Measurements from ENCODE around the gene SPIN2B. TPM values are rescaled to one million over a fixed set of nuclear protein-coding genes. Genes with fewer than 3 reads are reported as not detected.
"Not testable (repeated sequence)": the region's sequence is repeated elsewhere in the genome, so short reads cannot be mapped to it uniquely, and the experiment has no call there.

SPIN2B gene
- total RNA-seq, 1 donor from 2014 or later = 20.1 TPM

- Mint-ChIP-seq H3K4me3 (ENCODE audit: unreplicated experiment) (peak overlapping the region; percentile 85), H3K4me1 (ENCODE audit: low read depth, unreplicated experiment) (no peaks in the 10 kb centered on the region), H3K27ac (ENCODE audit: unreplicated experiment) (peak overlapping the region; percentile 48), H3K36me3 (ENCODE audit: unreplicated experiment) (peaks cover 4% of the 10 kb centered on the region), H3K27me3 (ENCODE audit: unreplicated experiment) (no peaks in the 10 kb centered on the region), H3K9me3 (ENCODE audit: unreplicated experiment) (peaks cover 4% of the 10 kb centered on the region)
- no peak for DNase-seq
- TF ChIP-seq CTCF (IDR thresholded peaks at IDR 0.05; ENCODE audit: partially characterized antibody, unreplicated experiment) = no peak
These were observed 16.2 kb upstream of the SPIN2B start for GRCh38 chrX:57137501-57137900.

- DNase-seq = peak; percentile 60
- Mint-ChIP-seq H3K27ac (ENCODE audit: unreplicated experiment) (peak within 1 kb of the TSS; percentile 48), H3K4me3 (ENCODE audit: unreplicated experiment) (peak within 1 kb of the TSS; percentile 85)
- H3K4me1 Mint-ChIP-seq (ENCODE audit: low read depth, unreplicated experiment); H3K9me3 Mint-ChIP-seq (ENCODE audit: unreplicated experiment); H3K36me3 Mint-ChIP-seq (ENCODE audit: unreplicated experiment); H3K27me3 Mint-ChIP-seq (ENCODE audit: unreplicated experiment): not testable (repeated sequence)
These were observed 15.7 kb upstream of the SPIN2B start, which contains the start of gene SPIN2A for GRCh38 chrX:57137073-57137472. Gene SPIN2A, minus strand, starts transcription at chrX:57137397. Its CDS starts 800 bp downstream, at chrX:57136597.

GRCh38 chrX:57136589-57136988, 15.2 kb upstream of the SPIN2B start:
- DNase-seq; H3K36me3 Mint-ChIP-seq (ENCODE audit: unreplicated experiment); H3K4me1 Mint-ChIP-seq (ENCODE audit: low read depth, unreplicated experiment); H3K9me3 Mint-ChIP-seq (ENCODE audit: unreplicated experiment); H3K27me3 Mint-ChIP-seq (ENCODE audit: unreplicated experiment); H3K27ac Mint-ChIP-seq (ENCODE audit: unreplicated experiment): not testable (repeated sequence)
- H3K4me3 Mint-ChIP-seq (ENCODE audit: unreplicated experiment) = peak overlapping the region; percentile 30

- no peak overlapping the region for H3K4me3 Mint-ChIP-seq (ENCODE audit: unreplicated experiment)
- TF ChIP-seq CTCF (IDR thresholded peaks at IDR 0.05; ENCODE audit: partially characterized antibody, unreplicated experiment) = no peak
- H3K9me3 Mint-ChIP-seq (ENCODE audit: unreplicated experiment) = peaks cover 4% of the 10 kb centered on the region
- peaks cover 4% of the 10 kb centered on the region for H3K36me3 Mint-ChIP-seq (ENCODE audit: unreplicated experiment)
- no peak overlapping the region for H3K27ac Mint-ChIP-seq (ENCODE audit: unreplicated experiment)
- no peak for DNase-seq
- H3K4me1 Mint-ChIP-seq (ENCODE audit: low read depth, unreplicated experiment) = no peaks in the 10 kb centered on the region
- no peaks in the 10 kb centered on the region for H3K27me3 Mint-ChIP-seq (ENCODE audit: unreplicated experiment)
These were observed 13.9 kb upstream of the SPIN2B start for GRCh38 chrX:57135287-57135686.

GRCh38 chrX:57134702-57135101, 13.4 kb upstream of the SPIN2B start:
- H3K27ac Mint-ChIP-seq (ENCODE audit: unreplicated experiment) = no peak overlapping the region
- TF ChIP-seq CTCF (IDR thresholded peaks at IDR 0.05; ENCODE audit: partially characterized antibody, unreplicated experiment) = no peak
- no peaks in the 10 kb centered on the region for H3K27me3 Mint-ChIP-seq (ENCODE audit: unreplicated experiment)
- H3K4me3 Mint-ChIP-seq (ENCODE audit: unreplicated experiment) = no peak overlapping the region
- DNase-seq = no peak
- H3K9me3 Mint-ChIP-seq (ENCODE audit: unreplicated experiment) = peaks cover 4% of the 10 kb centered on the region
- no peaks in the 10 kb centered on the region for H3K4me1 Mint-ChIP-seq (ENCODE audit: low read depth, unreplicated experiment)
- H3K36me3 Mint-ChIP-seq (ENCODE audit: unreplicated experiment) = peaks cover 4% of the 10 kb centered on the region

GRCh38 chrX:57133706-57134105, 12.4 kb upstream of the SPIN2B start:
- peaks cover 4% of the 10 kb centered on the region for H3K9me3 Mint-ChIP-seq (ENCODE audit: unreplicated experiment)
- H3K27me3 Mint-ChIP-seq (ENCODE audit: unreplicated experiment) = no peaks in the 10 kb centered on the region
- DNase-seq = no peak
- TF ChIP-seq CTCF (IDR thresholded peaks at IDR 0.05; ENCODE audit: partially characterized antibody, unreplicated experiment) = no peak
- H3K4me1 Mint-ChIP-seq (ENCODE audit: low read depth, unreplicated experiment) = no peaks in the 10 kb centered on the region
- peaks cover 4% of the 10 kb centered on the region for H3K36me3 Mint-ChIP-seq (ENCODE audit: unreplicated experiment)
- H3K27ac Mint-ChIP-seq (ENCODE audit: unreplicated experiment) = no peak overlapping the region
- no peak overlapping the region for H3K4me3 Mint-ChIP-seq (ENCODE audit: unreplicated experiment)

- not testable (repeated sequence) for DNase-seq; H3K27me3 Mint-ChIP-seq (ENCODE audit: unreplicated experiment); H3K36me3 Mint-ChIP-seq (ENCODE audit: unreplicated experiment); H3K9me3 Mint-ChIP-seq (ENCODE audit: unreplicated experiment); H3K27ac Mint-ChIP-seq (ENCODE audit: unreplicated experiment); H3K4me1 Mint-ChIP-seq (ENCODE audit: low read depth, unreplicated experiment); H3K4me3 Mint-ChIP-seq (ENCODE audit: unreplicated experiment)
These were observed 11.9 kb upstream of the SPIN2B start for GRCh38 chrX:57133284-57133683.
